ENCODE measurements around the gene NOL3.

Gene NOL3

GRCh38 chr16:67202426-67202825 is 32.1 kb downstream of the NOL3 start:
- H3K27ac ChIP-seq: no peak overlapping the region
- no peaks in the 10 kb centered on the region for H3K9me3 ChIP-seq (ENCODE audit: low read depth, low read length)
- H3K9ac ChIP-seq (ENCODE audit: insufficient read length): no peak overlapping the region
- no peak for DNase-seq (ENCODE audit: low read depth, low spot score)
- TF ChIP-seq FOXP2 (optimal IDR thresholded peaks at IDR 0.05; ENCODE audit: control extremely low read depth, extremely low read length, insufficient read depth) (no peak), EZH2 (IDR thresholded peaks at IDR 0.05) (no peak), POLR2AphosphoS5 (IDR thresholded peaks at IDR 0.05; ENCODE audit: borderline replicate concordance, low read depth, low read length) (no peak)
- H3K36me3 ChIP-seq (ENCODE audit: insufficient read depth, low read length): no peaks in the 10 kb centered on the region; the same call in 1 of the 2 replicates
- H3K4me3 ChIP-seq: no peak overlapping the region

- no peak for DNase-seq (ENCODE audit: low read depth, low spot score)
- H3K4me3 ChIP-seq: no peak overlapping the region
- no peak overlapping the region for H3K27ac ChIP-seq
- H3K9ac ChIP-seq (ENCODE audit: insufficient read length): no peak overlapping the region
- H3K36me3 ChIP-seq (ENCODE audit: insufficient read depth, low read length): no peaks in the 10 kb centered on the region; the same call in 1 of the 2 replicates
- no peaks in the 10 kb centered on the region for H3K9me3 ChIP-seq (ENCODE audit: low read depth, low read length)
- TF ChIP-seq POLR2AphosphoS5 (IDR thresholded peaks at IDR 0.05; ENCODE audit: borderline replicate concordance, low read depth, low read length): no peak
Measured at GRCh38 chr16:67202956-67203493, 32.7 kb downstream of the NOL3 start.

- Histone ChIP-seq H3K9me3 (ENCODE audit: low read depth, low read length) (no peaks in the 10 kb centered on the region), H3K36me3 (ENCODE audit: insufficient read depth, low read length) (no peaks in the 10 kb centered on the region), H3K9ac (ENCODE audit: insufficient read length) (no peak overlapping the region), H3K27ac (no peak overlapping the region), H3K4me3 (no peak overlapping the region)
- DNase-seq (ENCODE audit: low read depth, low spot score): no peak
- TF ChIP-seq FOXP2 (optimal IDR thresholded peaks at IDR 0.05; ENCODE audit: control extremely low read depth, extremely low read length, insufficient read depth) (no peak), POLR2AphosphoS5 (IDR thresholded peaks at IDR 0.05; ENCODE audit: borderline replicate concordance, low read depth, low read length) (no peak), EZH2 (IDR thresholded peaks at IDR 0.05) (no peak)
Measured at GRCh38 chr16:67204076-67204475, 33.7 kb downstream of the NOL3 start.

- TF ChIP-seq POLR2AphosphoS5 (IDR thresholded peaks at IDR 0.05; ENCODE audit: borderline replicate concordance, low read depth, low read length): no peak
- TF ChIP-seq EZH2 (IDR thresholded peaks at IDR 0.05): no peak
- TF ChIP-seq FOXP2 (optimal IDR thresholded peaks at IDR 0.05; ENCODE audit: control extremely low read depth, extremely low read length, insufficient read depth): no peak
- Histone ChIP-seq H3K36me3 (ENCODE audit: insufficient read depth, low read length) (no peaks in the 10 kb centered on the region), H3K4me3 (no peak overlapping the region), H3K9ac (ENCODE audit: insufficient read length) (no peak overlapping the region), H3K9me3 (ENCODE audit: low read depth, low read length) (no peaks in the 10 kb centered on the region), H3K27ac (no peak overlapping the region)
- no peak for DNase-seq (ENCODE audit: low read depth, low spot score)
Measured at GRCh38 chr16:67206129-67206837, 35.9 kb downstream of the NOL3 start.

GRCh38 chr16:67206838-67207248 is 36.5 kb downstream of the NOL3 start:
- Histone ChIP-seq H3K9me3 (ENCODE audit: low read depth, low read length) (no peaks in the 10 kb centered on the region), H3K9ac (ENCODE audit: insufficient read length) (no peak overlapping the region), H3K27ac (no peak overlapping the region), H3K36me3 (ENCODE audit: insufficient read depth, low read length) (no peaks in the 10 kb centered on the region), H3K4me3 (no peak overlapping the region)
- TF ChIP-seq EZH2 (IDR thresholded peaks at IDR 0.05): no peak
- TF ChIP-seq FOXP2 (optimal IDR thresholded peaks at IDR 0.05; ENCODE audit: control extremely low read depth, extremely low read length, insufficient read depth): no peak
- TF ChIP-seq POLR2AphosphoS5 (IDR thresholded peaks at IDR 0.05; ENCODE audit: borderline replicate concordance, low read depth, low read length): no peak
- no peak for DNase-seq (ENCODE audit: low read depth, low spot score)

GRCh38 chr16:67207249-67208091 is 37.1 kb downstream of the NOL3 start:
- no peak for DNase-seq (ENCODE audit: low read depth, low spot score)
- Histone ChIP-seq H3K27ac (no peak overlapping the region), H3K9ac (ENCODE audit: insufficient read length) (no peak overlapping the region), H3K4me3 (no peak overlapping the region), H3K36me3 (ENCODE audit: insufficient read depth, low read length) (no peaks in the 10 kb centered on the region), H3K9me3 (ENCODE audit: low read depth, low read length) (no peaks in the 10 kb centered on the region)
- TF ChIP-seq POLR2AphosphoS5 (IDR thresholded peaks at IDR 0.05; ENCODE audit: borderline replicate concordance, low read depth, low read length) (no peak), FOXP2 (optimal IDR thresholded peaks at IDR 0.05; ENCODE audit: control extremely low read depth, extremely low read length, insufficient read depth) (no peak), EZH2 (IDR thresholded peaks at IDR 0.05) (no peak)

- H3K4me3 ChIP-seq: no peak overlapping the region
- no peak for DNase-seq (ENCODE audit: low read depth, low spot score)
- no peak overlapping the region for H3K9ac ChIP-seq (ENCODE audit: insufficient read length)
- H3K36me3 ChIP-seq (ENCODE audit: insufficient read depth, low read length): no peaks in the 10 kb centered on the region
- TF ChIP-seq EZH2 (IDR thresholded peaks at IDR 0.05) (no peak), POLR2AphosphoS5 (IDR thresholded peaks at IDR 0.05; ENCODE audit: borderline replicate concordance, low read depth, low read length) (no peak), FOXP2 (optimal IDR thresholded peaks at IDR 0.05; ENCODE audit: control extremely low read depth, extremely low read length, insufficient read depth) (no peak)
- H3K27ac ChIP-seq: no peak overlapping the region
- no peaks in the 10 kb centered on the region for H3K9me3 ChIP-seq (ENCODE audit: low read depth, low read length)
Measured at GRCh38 chr16:67208154-67208896, 38.0 kb downstream of the NOL3 start.

- no peak overlapping the region for H3K9ac ChIP-seq (ENCODE audit: insufficient read length)
- H3K36me3 ChIP-seq (ENCODE audit: insufficient read depth, low read length): no peaks in the 10 kb centered on the region
- no peaks in the 10 kb centered on the region for H3K9me3 ChIP-seq (ENCODE audit: low read depth, low read length)
- no peak for DNase-seq (ENCODE audit: low read depth, low spot score)
- TF ChIP-seq EZH2 (IDR thresholded peaks at IDR 0.05) (no peak), POLR2AphosphoS5 (IDR thresholded peaks at IDR 0.05; ENCODE audit: borderline replicate concordance, low read depth, low read length) (no peak), FOXP2 (optimal IDR thresholded peaks at IDR 0.05; ENCODE audit: control extremely low read depth, extremely low read length, insufficient read depth) (no peak)
- no peak overlapping the region for H3K4me3 ChIP-seq
- no peak overlapping the region for H3K27ac ChIP-seq
Measured at GRCh38 chr16:67209565-67209964, 39.2 kb downstream of the NOL3 start.
